Prostate gland (tissue), 2 donors: ENCODE results near the gene IFNL3.

ENCODE experiments used
- CTCF ChIP-seq, 4 experiments: fragments of 200-600 bp in 2 of 4; fragments of 450-650 bp in 2 of 4; sonication (generic) in 2 of 4; IDR thresholded peaks; 1 replicate in 3 of 4; 2 replicates in 1 of 4; pipeline ENCODE4 v1.5.1; 2016 to 2019; ENCODE audit warnings: antibody characterized with exemption in 4 of 4, mild to moderate bottlenecking in 2 of 4, moderate library complexity in 2 of 4
- POLR2A ChIP-seq: fragments of 450-650 bp; IDR thresholded peaks from one replicate; pipeline ENCODE4 v1.6.1; 2016; ENCODE audit warnings: antibody characterized with exemption, mild to moderate bottlenecking
- POLR2AphosphoS5 ChIP-seq: sonication (generic); formaldehyde crosslinking; IDR thresholded peaks from one replicate; pipeline ENCODE4 v1.6.1; 2017; ENCODE audit warnings: antibody characterized with exemption

- TF ChIP-seq CTCF (IDR thresholded peaks at IDR 0.05) (peak in 1 of 4 experiments; percentile 22), POLR2A (no peak), POLR2AphosphoS5 (no peak)
Measured at GRCh38 chr19:39212375-39212742, 32.4 kb downstream of the IFNL3 start.
